GM18505 (cell line): ENCODE results near the gene PPEF2.
"Not testable (repeated sequence)": the region's sequence is repeated elsewhere in the genome, so short reads cannot be mapped to it uniquely, and the experiment has no call there.

Source experiments
- ATAC-seq: cut with Tn5 transposase; IDR thresholded peaks from one replicate; pipeline ENCODE4 v1.9.1; 2021; ENCODE audit not compliant: unreplicated experiment
- POLR2A ChIP-seq: IDR thresholded peaks from 4 replicates; pipeline ENCODE4 v1.6.1; 2011; ENCODE audit warnings: borderline replicate concordance; ENCODE audit not compliant: insufficient read depth, insufficient read length; ENCODE audit errors: extremely low read depth

The PPEF2 gene

GRCh38 chr4:75902352-75902751 is at the start of gene PPEF2:
Gene PPEF2 (minus strand): TSS chr4:75902452. CDS start chr4:75896325, 6,127 bp downstream.
- ATAC-seq: no peak
- TF ChIP-seq POLR2A: no peak

GRCh38 chr4:75950213-75950815 is 48.1 kb upstream of the PPEF2 start:
- no peak for TF ChIP-seq POLR2A

GRCh38 chr4:75948822-75949444 is 46.7 kb upstream of the PPEF2 start:
- no peak for ATAC-seq
- TF ChIP-seq POLR2A: no peak

More at GRCh38 chr4:75950213-75950815, 48.1 kb upstream of the PPEF2 start:
- no peak for ATAC-seq

GRCh38 chr4:75940692-75941253 is 38.5 kb upstream of the PPEF2 start, which contains the start of gene NAAA:
Gene NAAA (minus strand): TSS chr4:75941013. CDS start chr4:75940949, 64 bp downstream.
- peak; percentile 85 for ATAC-seq
- peak; percentile 65 for TF ChIP-seq POLR2A

- ATAC-seq: peak; percentile 49
Measured at GRCh38 chr4:75939890-75940691, 37.8 kb upstream of the PPEF2 start.

GRCh38 chr4:75935628-75936027 is 33.4 kb upstream of the PPEF2 start:
- no peak for ATAC-seq

More at GRCh38 chr4:75939890-75940691, 37.8 kb upstream of the PPEF2 start:
- peak; percentile 74 for TF ChIP-seq POLR2A

GRCh38 chr4:75930152-75930551 is 27.9 kb upstream of the PPEF2 start:
- no peak for ATAC-seq
- no peak for TF ChIP-seq POLR2A

More at GRCh38 chr4:75935628-75936027, 33.4 kb upstream of the PPEF2 start:
- TF ChIP-seq POLR2A: no peak

GRCh38 chr4:75924916-75925315 is 22.7 kb upstream of the PPEF2 start:
- ATAC-seq: not testable (repeated sequence)

GRCh38 chr4:75924309-75924827 is 22.1 kb upstream of the PPEF2 start:
- ATAC-seq: no peak
- TF ChIP-seq POLR2A: no peak

- ATAC-seq: no peak
- TF ChIP-seq POLR2A: no peak
Measured at GRCh38 chr4:75922588-75922987, 20.3 kb upstream of the PPEF2 start.

GRCh38 chr4:75921910-75922309 is 19.7 kb upstream of the PPEF2 start:
- no peak for TF ChIP-seq POLR2A
- ATAC-seq: no peak

GRCh38 chr4:75920327-75920726 is 18.1 kb upstream of the PPEF2 start:
- no peak for TF ChIP-seq POLR2A
- no peak for ATAC-seq

GRCh38 chr4:75919920-75920319 is 17.7 kb upstream of the PPEF2 start:
- ATAC-seq: no peak
- no peak for TF ChIP-seq POLR2A
